Measurements from ENCODE around the gene ME1.

Gene ME1

GRCh38 chr6:83443516-83443915 lies 12.7 kb upstream of the ME1 start:
- Histone ChIP-seq H3K36me3 (ENCODE audit: control insufficient read depth, insufficient read depth, low read length) (no peaks in the 10 kb centered on the region), H3K9ac (ENCODE audit: low read length) (no peak overlapping the region), H3K4me3 (ENCODE audit: low read length) (no peak overlapping the region), H3K56ac (ENCODE audit: low read length) (no peak overlapping the region), H3K23ac (ENCODE audit: low read length) (no peak overlapping the region), H3K27ac (ENCODE audit: low read depth, low read length) (no peak overlapping the region), H4K5ac (ENCODE audit: low read length) (no peak overlapping the region), H2AK5ac (ENCODE audit: low read length) (no peak overlapping the region), H3K4me2 (ENCODE audit: low read length) (no peak overlapping the region), H4K8ac (ENCODE audit: low read depth, low read length) (no peak overlapping the region), H2BK5ac (ENCODE audit: low read length) (no peak overlapping the region), H2BK120ac (ENCODE audit: low read depth, low read length) (no peak overlapping the region), H3K79me1 (ENCODE audit: low read length) (no peaks in the 10 kb centered on the region), H3K4ac (ENCODE audit: low read depth, low read length) (no peak overlapping the region), H3K4me1 (ENCODE audit: control insufficient read depth, low read depth, low read length) (no peaks in the 10 kb centered on the region), H2BK15ac (replicated peaks; ENCODE audit: low read depth) (no peak overlapping the region), H3K79me2 (ENCODE audit: control insufficient read depth, insufficient read depth, low read length) (no peaks in the 10 kb centered on the region), H3K18ac (ENCODE audit: low read length) (no peak overlapping the region), H3K27me3 (ENCODE audit: insufficient read depth, low read length, poor library complexity) (no peaks in the 10 kb centered on the region)
- no CpG with 5 or more reads among the region's 4 CpGs for WGBS (ENCODE audit: extremely low coverage, insufficient coverage, low lambda C conversion rate)
- no peak for DNase-seq

- H3K56ac ChIP-seq (ENCODE audit: low read length), result no peak overlapping the region
- no peak overlapping the region for H3K27ac ChIP-seq (ENCODE audit: low read depth, low read length)
- no peak overlapping the region for H3K4ac ChIP-seq (ENCODE audit: low read depth, low read length)
- no peak overlapping the region for H3K4me3 ChIP-seq (ENCODE audit: low read length)
- no peak overlapping the region for H2AK5ac ChIP-seq (ENCODE audit: low read length)
- no peaks in the 10 kb centered on the region for H3K27me3 ChIP-seq (ENCODE audit: insufficient read depth, low read length, poor library complexity)
- no peak overlapping the region for H4K8ac ChIP-seq (ENCODE audit: low read depth, low read length)
- H3K18ac ChIP-seq (ENCODE audit: low read length), result no peak overlapping the region
- no peak overlapping the region for H2BK5ac ChIP-seq (ENCODE audit: low read length)
- H2BK15ac ChIP-seq (replicated peaks; ENCODE audit: low read depth), result no peak overlapping the region
- no peak overlapping the region for H3K4me2 ChIP-seq (ENCODE audit: low read length)
- WGBS (ENCODE audit: extremely low coverage, insufficient coverage, low lambda C conversion rate), result no CpG with 5 or more reads among the region's 2 CpGs
- no peaks in the 10 kb centered on the region for H3K79me1 ChIP-seq (ENCODE audit: low read length)
- H3K79me2 ChIP-seq (ENCODE audit: control insufficient read depth, insufficient read depth, low read length), result no peaks in the 10 kb centered on the region
- H4K5ac ChIP-seq (ENCODE audit: low read length), result no peak overlapping the region
- H3K4me1 ChIP-seq (ENCODE audit: control insufficient read depth, low read depth, low read length), result no peaks in the 10 kb centered on the region
- H2BK120ac ChIP-seq (ENCODE audit: low read depth, low read length), result no peak overlapping the region
- no peaks in the 10 kb centered on the region for H3K36me3 ChIP-seq (ENCODE audit: control insufficient read depth, insufficient read depth, low read length)
- H3K9ac ChIP-seq (ENCODE audit: low read length), result no peak overlapping the region
- no peak overlapping the region for H3K23ac ChIP-seq (ENCODE audit: low read length)
- DNase-seq, result no peak
Measured at GRCh38 chr6:83442752-83443151, 11.9 kb upstream of the ME1 start.

- Histone ChIP-seq H3K4me3 (ENCODE audit: low read length) (no peak overlapping the region), H3K79me1 (ENCODE audit: low read length) (no peaks in the 10 kb centered on the region), H3K4ac (ENCODE audit: low read depth, low read length) (no peak overlapping the region), H2AK5ac (ENCODE audit: low read length) (no peak overlapping the region), H3K27me3 (ENCODE audit: insufficient read depth, low read length, poor library complexity) (no peaks in the 10 kb centered on the region), H3K56ac (ENCODE audit: low read length) (no peak overlapping the region), H4K5ac (ENCODE audit: low read length) (no peak overlapping the region), H2BK15ac (replicated peaks; ENCODE audit: low read depth) (no peak overlapping the region), H3K4me2 (ENCODE audit: low read length) (no peak overlapping the region), H2BK5ac (ENCODE audit: low read length) (no peak overlapping the region), H3K18ac (ENCODE audit: low read length) (no peak overlapping the region), H3K23ac (ENCODE audit: low read length) (no peak overlapping the region), H3K9ac (ENCODE audit: low read length) (no peak overlapping the region), H3K4me1 (ENCODE audit: control insufficient read depth, low read depth, low read length) (no peaks in the 10 kb centered on the region), H3K27ac (ENCODE audit: low read depth, low read length) (no peak overlapping the region), H3K36me3 (ENCODE audit: control insufficient read depth, insufficient read depth, low read length) (no peaks in the 10 kb centered on the region), H2BK120ac (ENCODE audit: low read depth, low read length) (no peak overlapping the region), H3K79me2 (ENCODE audit: control insufficient read depth, insufficient read depth, low read length) (no peaks in the 10 kb centered on the region), H4K8ac (ENCODE audit: low read depth, low read length) (no peak overlapping the region)
- no CpG with 5 or more reads among the region's 2 CpGs for WGBS (ENCODE audit: extremely low coverage, insufficient coverage, low lambda C conversion rate)
- no peak for DNase-seq
Measured at GRCh38 chr6:83439201-83439600, 8.3 kb upstream of the ME1 start.

- Histone ChIP-seq H3K36me3 (ENCODE audit: control insufficient read depth, insufficient read depth, low read length) (no peaks in the 10 kb centered on the region), H2BK5ac (ENCODE audit: low read length) (no peak overlapping the region), H3K27ac (ENCODE audit: low read depth, low read length) (no peak overlapping the region), H3K56ac (ENCODE audit: low read length) (no peak overlapping the region), H3K4me3 (ENCODE audit: low read length) (no peak overlapping the region), H3K23ac (ENCODE audit: low read length) (no peak overlapping the region), H3K18ac (ENCODE audit: low read length) (no peak overlapping the region), H3K4me1 (ENCODE audit: control insufficient read depth, low read depth, low read length) (no peaks in the 10 kb centered on the region), H3K4ac (ENCODE audit: low read depth, low read length) (no peak overlapping the region), H2BK120ac (ENCODE audit: low read depth, low read length) (no peak overlapping the region), H4K5ac (ENCODE audit: low read length) (no peak overlapping the region), H2AK5ac (ENCODE audit: low read length) (no peak overlapping the region), H2BK15ac (replicated peaks; ENCODE audit: low read depth) (no peak overlapping the region), H3K27me3 (ENCODE audit: insufficient read depth, low read length, poor library complexity) (no peaks in the 10 kb centered on the region), H3K4me2 (ENCODE audit: low read length) (no peak overlapping the region), H3K79me2 (ENCODE audit: control insufficient read depth, insufficient read depth, low read length) (no peaks in the 10 kb centered on the region), H3K9ac (ENCODE audit: low read length) (no peak overlapping the region), H3K79me1 (ENCODE audit: low read length) (no peaks in the 10 kb centered on the region), H4K8ac (ENCODE audit: low read depth, low read length) (no peak overlapping the region)
- no peak for DNase-seq
Measured at GRCh38 chr6:83436674-83437073, 5.8 kb upstream of the ME1 start.

- Histone ChIP-seq H2BK120ac (ENCODE audit: low read depth, low read length) (no peak overlapping the region), H3K27me3 (ENCODE audit: insufficient read depth, low read length, poor library complexity) (no peaks in the 10 kb centered on the region), H4K8ac (ENCODE audit: low read depth, low read length) (no peak overlapping the region), H3K79me1 (ENCODE audit: low read length) (peaks cover 3% of the 10 kb centered on the region), H3K23ac (ENCODE audit: low read length) (no peak overlapping the region), H2BK15ac (replicated peaks; ENCODE audit: low read depth) (no peak overlapping the region), H3K36me3 (ENCODE audit: control insufficient read depth, insufficient read depth, low read length) (no peaks in the 10 kb centered on the region), H2BK5ac (ENCODE audit: low read length) (no peak overlapping the region), H3K27ac (ENCODE audit: low read depth, low read length) (no peak overlapping the region), H3K18ac (ENCODE audit: low read length) (no peak overlapping the region), H3K4me1 (ENCODE audit: control insufficient read depth, low read depth, low read length) (peaks cover 3% of the 10 kb centered on the region), H2AK5ac (ENCODE audit: low read length) (no peak overlapping the region), H3K79me2 (ENCODE audit: control insufficient read depth, insufficient read depth, low read length) (peaks cover 5% of the 10 kb centered on the region), H3K4me3 (ENCODE audit: low read length) (no peak overlapping the region), H4K5ac (ENCODE audit: low read length) (no peak overlapping the region), H3K4me2 (ENCODE audit: low read length) (no peak overlapping the region), H3K4ac (ENCODE audit: low read depth, low read length) (no peak overlapping the region), H3K9ac (ENCODE audit: low read length) (no peak overlapping the region), H3K56ac (ENCODE audit: low read length) (no peak overlapping the region)
- DNase-seq, result no peak
Measured at GRCh38 chr6:83433177-83433576, 2.3 kb upstream of the ME1 start.

GRCh38 chr6:83432636-83433035 lies 1.8 kb upstream of the ME1 start:
- DNase-seq, result no peak
- Histone ChIP-seq H3K27ac (ENCODE audit: low read depth, low read length) (no peak overlapping the region), H3K9ac (ENCODE audit: low read length) (no peak overlapping the region), H3K36me3 (ENCODE audit: control insufficient read depth, insufficient read depth, low read length) (no peaks in the 10 kb centered on the region), H3K18ac (ENCODE audit: low read length) (no peak overlapping the region), H3K23ac (ENCODE audit: low read length) (no peak overlapping the region), H3K4me2 (ENCODE audit: low read length) (no peak overlapping the region), H4K5ac (ENCODE audit: low read length) (no peak overlapping the region), H2BK15ac (replicated peaks; ENCODE audit: low read depth) (no peak overlapping the region), H3K4me1 (ENCODE audit: control insufficient read depth, low read depth, low read length) (peaks cover 3% of the 10 kb centered on the region), H2BK5ac (ENCODE audit: low read length) (no peak overlapping the region), H2AK5ac (ENCODE audit: low read length) (no peak overlapping the region), H4K8ac (ENCODE audit: low read depth, low read length) (no peak overlapping the region), H3K4me3 (ENCODE audit: low read length) (no peak overlapping the region), H3K79me2 (ENCODE audit: control insufficient read depth, insufficient read depth, low read length) (peaks cover 5% of the 10 kb centered on the region), H3K56ac (ENCODE audit: low read length) (no peak overlapping the region), H2BK120ac (ENCODE audit: low read depth, low read length) (no peak overlapping the region), H3K27me3 (ENCODE audit: insufficient read depth, low read length, poor library complexity) (no peaks in the 10 kb centered on the region), H3K79me1 (ENCODE audit: low read length) (peaks cover 3% of the 10 kb centered on the region), H3K4ac (ENCODE audit: low read depth, low read length) (no peak overlapping the region)
- no CpG with 5 or more reads among the region's 2 CpGs for WGBS (ENCODE audit: extremely low coverage, insufficient coverage, low lambda C conversion rate)

Measured in mesendoderm (in vitro differentiated cells).